ENCODE results near the gene SPTA1. TPM values are rescaled to one million over a fixed set of nuclear protein-coding genes. Genes with fewer than 3 reads are reported as not detected.
"Not testable (repeated sequence)": the region's sequence is repeated elsewhere in the genome, so short reads cannot be mapped to it uniquely, and the experiment has no call there.

Gene SPTA1
- total RNA-seq, 1 donor: under 0.01 TPM

DNA sequence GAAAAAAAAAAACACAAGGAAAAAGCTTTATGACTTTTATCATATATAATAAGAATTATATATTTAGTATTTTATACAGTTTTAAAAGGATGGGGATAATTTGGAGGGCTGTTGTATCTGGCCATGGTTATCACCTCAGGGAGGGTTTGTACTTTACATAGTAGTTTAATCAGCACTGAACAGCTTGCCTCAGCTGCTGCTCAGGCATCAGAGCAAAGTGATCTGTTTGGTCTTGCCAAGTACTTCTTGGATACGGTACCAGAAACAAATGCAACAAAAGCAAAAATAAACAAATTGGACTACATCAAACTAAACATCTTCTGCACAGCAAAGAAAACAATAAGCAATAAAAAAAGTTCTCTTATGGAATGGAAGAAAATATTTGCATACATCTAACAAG lies 2.6 kb upstream of the SPTA1 start:
- Histone ChIP-seq H3K27ac (ENCODE audit: low read depth, low read length) (no peak overlapping the region), H3K9me3 (ENCODE audit: low read depth, low read length) (no peaks in the 10 kb centered on the region), H4K20me1 (ENCODE audit: insufficient read depth, low read length) (no peaks in the 10 kb centered on the region), H3K36me3 (ENCODE audit: insufficient read depth, low read length) (no peaks in the 10 kb centered on the region), H3K79me2 (ENCODE audit: insufficient read depth, low read length) (no peaks in the 10 kb centered on the region), H2AFZ (ENCODE audit: low read length) (no peak overlapping the region), H3K4me3 (ENCODE audit: insufficient read depth, low read length) (no peak overlapping the region), H3K27me3 (ENCODE audit: insufficient read depth, low read length) (no peaks in the 10 kb centered on the region), H3K4me1 (ENCODE audit: insufficient read depth, low read length) (no peaks in the 10 kb centered on the region), H3K4me2 (ENCODE audit: insufficient read depth, low read length) (no peak overlapping the region)
- TF ChIP-seq, protein P1, sequence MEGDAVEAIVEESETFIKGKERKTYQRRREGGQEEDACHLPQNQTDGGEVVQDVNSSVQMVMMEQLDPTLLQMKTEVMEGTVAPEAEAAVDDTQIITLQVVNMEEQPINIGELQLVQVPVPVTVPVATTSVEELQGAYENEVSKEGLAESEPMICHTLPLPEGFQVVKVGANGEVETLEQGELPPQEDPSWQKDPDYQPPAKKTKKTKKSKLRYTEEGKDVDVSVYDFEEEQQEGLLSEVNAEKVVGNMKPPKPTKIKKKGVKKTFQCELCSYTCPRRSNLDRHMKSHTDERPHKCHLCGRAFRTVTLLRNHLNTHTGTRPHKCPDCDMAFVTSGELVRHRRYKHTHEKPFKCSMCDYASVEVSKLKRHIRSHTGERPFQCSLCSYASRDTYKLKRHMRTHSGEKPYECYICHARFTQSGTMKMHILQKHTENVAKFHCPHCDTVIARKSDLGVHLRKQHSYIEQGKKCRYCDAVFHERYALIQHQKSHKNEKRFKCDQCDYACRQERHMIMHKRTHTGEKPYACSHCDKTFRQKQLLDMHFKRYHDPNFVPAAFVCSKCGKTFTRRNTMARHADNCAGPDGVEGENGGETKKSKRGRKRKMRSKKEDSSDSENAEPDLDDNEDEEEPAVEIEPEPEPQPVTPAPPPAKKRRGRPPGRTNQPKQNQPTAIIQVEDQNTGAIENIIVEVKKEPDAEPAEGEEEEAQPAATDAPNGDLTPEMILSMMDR (IDR thresholded peaks at IDR 0.05; ENCODE audit: extremely low read depth, low read depth, low read length): no peak
- no peak for DNase-seq (ENCODE audit: insufficient read length, low spot score, missing footprints)

DNA sequence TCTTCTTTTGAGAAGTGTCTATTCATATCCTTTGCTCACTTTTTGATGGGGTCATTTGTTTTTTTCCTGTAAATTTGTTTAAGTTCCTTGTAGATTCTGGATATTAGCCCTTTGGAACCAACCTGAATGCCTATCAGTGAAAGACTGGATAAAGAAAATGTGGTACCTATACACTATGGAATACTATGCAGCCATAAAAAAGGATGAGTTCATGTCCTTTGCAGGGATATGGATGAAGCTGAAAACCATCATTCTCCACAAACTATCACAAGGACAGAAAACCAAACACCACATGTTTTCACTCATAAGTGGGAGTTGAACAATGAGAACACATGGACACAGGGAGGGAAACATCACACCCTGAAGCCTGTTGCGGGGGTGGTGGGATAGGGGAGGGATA lies 1.8 kb upstream of the SPTA1 start:
- H3K4me1 ChIP-seq (ENCODE audit: insufficient read depth, low read length); H2AFZ ChIP-seq (ENCODE audit: low read length); H4K20me1 ChIP-seq (ENCODE audit: insufficient read depth, low read length); H3K9me3 ChIP-seq (ENCODE audit: low read depth, low read length); H3K4me3 ChIP-seq (ENCODE audit: insufficient read depth, low read length); H3K27me3 ChIP-seq (ENCODE audit: insufficient read depth, low read length); H3K27ac ChIP-seq (ENCODE audit: low read depth, low read length); H3K36me3 ChIP-seq (ENCODE audit: insufficient read depth, low read length); H3K79me2 ChIP-seq (ENCODE audit: insufficient read depth, low read length); DNase-seq (ENCODE audit: insufficient read length, low spot score, missing footprints); H3K4me2 ChIP-seq (ENCODE audit: insufficient read depth, low read length): not testable (repeated sequence)

DNA sequence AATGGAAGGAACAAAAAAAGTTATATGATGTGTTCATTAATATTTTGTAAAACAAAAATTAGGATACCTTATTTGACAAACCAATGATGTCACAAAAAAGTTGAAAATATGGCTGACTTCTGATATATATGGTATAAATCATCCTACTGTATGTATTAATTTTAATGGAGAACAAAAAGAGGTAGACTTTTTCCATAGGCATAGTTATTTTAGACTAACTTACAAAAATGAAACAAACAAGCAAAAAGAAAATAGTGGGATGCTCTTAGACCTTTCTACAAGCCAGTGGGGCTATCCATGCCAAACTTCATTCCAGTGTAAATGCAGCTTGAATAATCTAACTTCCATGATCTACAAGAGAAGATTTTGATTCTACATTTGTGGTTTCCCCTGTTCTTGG lies 522 bp upstream of the SPTA1 start:
- no peaks in the 10 kb centered on the region for H3K36me3 ChIP-seq (ENCODE audit: insufficient read depth, low read length)
- H3K27me3 ChIP-seq (ENCODE audit: insufficient read depth, low read length): no peaks in the 10 kb centered on the region
- no peaks in the 10 kb centered on the region for H4K20me1 ChIP-seq (ENCODE audit: insufficient read depth, low read length)
- H3K4me2 ChIP-seq (ENCODE audit: insufficient read depth, low read length): no peak overlapping the region
- H3K27ac ChIP-seq (ENCODE audit: low read depth, low read length): no peak overlapping the region
- no peaks in the 10 kb centered on the region for H3K79me2 ChIP-seq (ENCODE audit: insufficient read depth, low read length)
- no peaks in the 10 kb centered on the region for H3K9me3 ChIP-seq (ENCODE audit: low read depth, low read length)
- DNase-seq (ENCODE audit: insufficient read length, low spot score, missing footprints): no peak
- no peak overlapping the region for H2AFZ ChIP-seq (ENCODE audit: low read length)
- H3K4me1 ChIP-seq (ENCODE audit: insufficient read depth, low read length): no peaks in the 10 kb centered on the region
- TF ChIP-seq, protein P1 (IDR thresholded peaks at IDR 0.05; ENCODE audit: extremely low read depth, low read depth, low read length): no peak
- H3K4me3 ChIP-seq (ENCODE audit: insufficient read depth, low read length): no peak overlapping the region

DNA sequence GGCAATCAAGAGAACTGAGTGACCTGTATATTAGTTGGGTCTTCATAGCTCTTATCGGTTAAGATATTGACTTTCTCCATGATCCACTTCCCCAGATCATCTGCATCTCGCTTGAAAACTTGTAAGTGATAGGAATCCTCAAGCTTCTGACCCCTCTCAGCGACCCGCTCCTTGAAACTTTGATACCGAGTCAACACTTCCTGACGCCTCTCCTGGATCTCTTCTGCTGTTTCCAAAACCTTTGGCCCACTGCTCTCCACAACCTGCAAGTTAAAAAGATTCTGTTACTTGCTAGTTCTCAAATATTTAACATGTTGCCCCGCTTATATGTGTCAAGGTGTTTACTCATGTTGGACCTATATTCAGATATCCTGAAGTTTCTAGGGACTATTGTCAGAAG lies 1.4 kb downstream of the SPTA1 start:
- Histone ChIP-seq H4K20me1 (ENCODE audit: insufficient read depth, low read length) (no peaks in the 10 kb centered on the region), H3K4me2 (ENCODE audit: insufficient read depth, low read length) (no peak overlapping the region), H3K9me3 (ENCODE audit: low read depth, low read length) (no peaks in the 10 kb centered on the region), H3K79me2 (ENCODE audit: insufficient read depth, low read length) (no peaks in the 10 kb centered on the region), H3K27ac (ENCODE audit: low read depth, low read length) (no peak overlapping the region), H3K27me3 (ENCODE audit: insufficient read depth, low read length) (no peaks in the 10 kb centered on the region), H3K4me3 (ENCODE audit: insufficient read depth, low read length) (no peak overlapping the region), H2AFZ (ENCODE audit: low read length) (no peak overlapping the region), H3K4me1 (ENCODE audit: insufficient read depth, low read length) (no peaks in the 10 kb centered on the region), H3K36me3 (ENCODE audit: insufficient read depth, low read length) (no peaks in the 10 kb centered on the region)
- TF ChIP-seq, protein P1 (IDR thresholded peaks at IDR 0.05; ENCODE audit: extremely low read depth, low read depth, low read length): no peak
- no peak for DNase-seq (ENCODE audit: insufficient read length, low spot score, missing footprints)

DNA sequence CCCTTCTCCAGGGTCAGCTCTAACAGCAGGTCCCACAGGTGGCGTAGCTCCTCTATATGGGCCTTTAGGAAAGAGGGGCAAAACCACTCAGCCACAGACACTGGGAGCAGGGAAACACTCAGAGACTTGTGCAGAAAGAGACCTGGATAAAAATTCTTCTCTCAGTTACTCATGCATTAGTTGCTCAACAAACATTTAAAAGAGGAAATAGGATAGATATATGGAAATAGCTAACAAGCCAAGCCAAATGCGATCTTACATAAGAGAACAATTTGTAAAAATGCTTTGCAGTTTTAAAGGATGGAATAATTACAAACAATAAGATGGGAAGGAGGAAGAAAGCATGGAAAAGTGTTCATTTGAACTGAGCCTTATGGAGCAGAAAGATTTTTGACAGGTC lies 4.9 kb downstream of the SPTA1 start:
- Histone ChIP-seq H3K27ac (ENCODE audit: low read depth, low read length) (no peak overlapping the region), H3K9me3 (ENCODE audit: low read depth, low read length) (no peaks in the 10 kb centered on the region), H3K79me2 (ENCODE audit: insufficient read depth, low read length) (no peaks in the 10 kb centered on the region), H3K4me2 (ENCODE audit: insufficient read depth, low read length) (no peak overlapping the region), H3K4me1 (ENCODE audit: insufficient read depth, low read length) (no peaks in the 10 kb centered on the region), H3K36me3 (ENCODE audit: insufficient read depth, low read length) (no peaks in the 10 kb centered on the region), H2AFZ (ENCODE audit: low read length) (no peak overlapping the region), H3K4me3 (ENCODE audit: insufficient read depth, low read length) (no peak overlapping the region), H3K27me3 (ENCODE audit: insufficient read depth, low read length) (no peaks in the 10 kb centered on the region), H4K20me1 (ENCODE audit: insufficient read depth, low read length) (no peaks in the 10 kb centered on the region)
- TF ChIP-seq, protein P1 (IDR thresholded peaks at IDR 0.05; ENCODE audit: extremely low read depth, low read depth, low read length): no peak
- no peak for DNase-seq (ENCODE audit: insufficient read length, low spot score, missing footprints)
